HG03469 (cell line): Measurements from ENCODE around the gene NPAS1.
"Not testable (repeated sequence)": the region's sequence is repeated elsewhere in the genome, so short reads cannot be mapped to it uniquely, and the experiment has no call there.

Experiments used
- ATAC-seq: cut with Tn5 transposase; IDR thresholded peaks from one replicate; pipeline ENCODE4 v1.9.1; 2021; ENCODE audit warnings: mild to moderate bottlenecking, moderate library complexity, moderate number of reproducible peaks; ENCODE audit not compliant: unreplicated experiment

The NPAS1 gene

DNA sequence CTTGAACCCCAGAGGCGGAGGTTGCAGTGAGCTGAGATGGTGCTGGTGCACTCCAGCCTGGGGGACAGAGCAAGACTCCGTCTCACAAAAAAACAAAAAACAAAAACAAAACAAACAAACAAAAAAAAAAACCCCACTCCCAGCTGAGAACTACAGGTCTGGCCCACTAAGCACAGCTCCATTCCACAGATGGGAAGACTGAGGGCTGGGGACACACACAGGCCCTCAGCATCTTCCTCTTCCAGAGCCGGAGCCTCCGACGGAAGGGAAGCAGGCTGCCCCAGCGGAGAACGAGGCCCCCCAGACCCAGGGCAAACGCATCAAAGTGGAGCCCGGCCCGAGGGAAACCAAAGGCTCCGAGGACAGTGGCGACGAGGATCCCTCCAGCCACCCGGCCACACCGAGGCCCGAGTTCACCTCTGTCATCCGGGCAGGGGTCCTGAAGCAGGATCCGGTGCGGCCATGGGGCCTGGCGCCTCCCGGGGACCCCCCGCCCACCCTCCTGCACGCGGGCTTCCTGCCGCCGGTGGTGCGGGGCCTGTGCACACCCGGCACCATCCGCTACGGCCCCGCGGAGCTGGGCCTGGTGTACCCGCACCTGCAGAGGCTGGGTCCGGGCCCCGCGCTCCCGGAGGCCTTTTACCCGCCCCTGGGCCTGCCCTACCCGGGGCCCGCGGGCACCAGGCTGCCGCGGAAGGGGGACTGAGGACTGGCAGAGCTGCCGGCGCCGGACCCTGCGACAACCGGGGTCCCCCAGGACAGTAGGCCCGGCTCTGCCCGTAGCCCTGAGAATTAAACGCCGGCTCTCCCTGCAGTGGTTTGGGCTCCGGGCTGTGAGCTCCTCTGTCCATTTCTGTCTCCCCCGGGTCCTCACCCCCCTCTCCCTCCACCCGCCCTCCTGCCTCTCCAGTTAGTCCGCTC is 25.6 kb downstream of the NPAS1 start:
- no peak for ATAC-seq

GRCh38 chr19:47045867-47046470 is 26.3 kb downstream of the NPAS1 start:
- no peak for ATAC-seq

DNA sequence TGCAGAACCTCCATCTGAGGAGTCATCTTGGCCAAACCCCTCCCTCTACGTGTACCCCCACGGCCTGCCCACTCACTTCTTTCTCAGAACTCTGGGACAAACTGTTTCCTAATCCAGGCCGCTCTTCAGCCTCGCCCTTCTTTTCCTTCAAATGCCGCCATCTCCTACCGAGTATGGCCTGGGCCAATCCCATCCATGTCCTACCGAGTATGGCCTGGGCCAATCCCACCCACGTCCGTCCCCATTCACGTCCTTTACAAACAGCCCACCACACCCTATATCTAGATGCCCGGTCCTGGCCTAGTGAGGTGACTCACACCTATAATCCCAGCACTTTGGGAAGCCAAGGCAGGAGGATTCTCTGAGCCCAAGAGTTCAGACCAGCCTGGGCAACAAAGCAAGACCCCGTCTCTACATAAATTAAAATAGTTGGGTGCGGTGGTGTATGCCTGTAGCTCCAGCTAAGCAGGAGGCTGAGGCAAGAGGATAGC is 27.7 kb downstream of the NPAS1 start:
- ATAC-seq, result no peak

DNA sequence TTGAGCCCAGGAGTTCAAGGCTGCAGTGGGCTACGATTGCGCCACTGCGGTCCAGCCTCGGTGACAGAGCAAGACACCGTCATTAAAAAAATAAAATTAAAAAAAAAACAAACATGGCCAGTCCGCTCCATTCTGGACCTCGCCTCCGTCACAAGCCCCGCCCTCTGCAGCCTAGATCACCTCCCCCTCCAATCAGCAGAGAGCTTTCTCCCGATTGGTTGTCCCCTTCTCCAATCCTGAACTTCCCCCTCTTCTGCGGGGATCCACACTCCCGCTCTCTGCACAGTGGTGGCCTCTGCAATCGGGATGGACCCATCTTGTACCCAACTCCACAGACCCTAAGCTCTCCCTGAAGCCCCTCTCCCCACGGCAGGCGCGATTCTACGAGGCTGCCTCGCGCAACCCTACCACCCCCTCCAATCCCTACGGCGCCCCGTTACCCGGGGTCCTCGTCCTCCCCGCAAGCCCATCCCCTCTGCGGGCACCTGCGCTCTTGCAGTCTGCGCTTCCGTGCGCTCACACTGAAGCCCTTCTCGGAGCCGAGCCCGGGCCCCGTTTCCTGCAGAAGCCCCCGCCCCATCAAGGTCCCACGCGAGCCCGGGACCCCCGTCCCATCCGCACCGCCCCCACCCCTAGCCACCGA is 28.2 kb downstream of the NPAS1 start:
- peak; percentile 6 for ATAC-seq

- no peak for ATAC-seq
Measured at GRCh38 chr19:47049307-47049700, 29.7 kb downstream of the NPAS1 start.

GRCh38 chr19:47050562-47050961 is 30.9 kb downstream of the NPAS1 start:
- not testable (repeated sequence) for ATAC-seq

- ATAC-seq, result no peak
Measured at GRCh38 chr19:47056411-47056810, 36.8 kb downstream of the NPAS1 start.

GRCh38 chr19:47057328-47057727 is 37.7 kb downstream of the NPAS1 start:
- no peak for ATAC-seq

GRCh38 chr19:47058621-47059022 is 39.0 kb downstream of the NPAS1 start:
- ATAC-seq, result no peak

- ATAC-seq, result no peak
Measured at GRCh38 chr19:47063874-47064273, 44.2 kb downstream of the NPAS1 start.

- no peak for ATAC-seq
Measured at GRCh38 chr19:47065242-47065641, 45.6 kb downstream of the NPAS1 start.

DNA sequence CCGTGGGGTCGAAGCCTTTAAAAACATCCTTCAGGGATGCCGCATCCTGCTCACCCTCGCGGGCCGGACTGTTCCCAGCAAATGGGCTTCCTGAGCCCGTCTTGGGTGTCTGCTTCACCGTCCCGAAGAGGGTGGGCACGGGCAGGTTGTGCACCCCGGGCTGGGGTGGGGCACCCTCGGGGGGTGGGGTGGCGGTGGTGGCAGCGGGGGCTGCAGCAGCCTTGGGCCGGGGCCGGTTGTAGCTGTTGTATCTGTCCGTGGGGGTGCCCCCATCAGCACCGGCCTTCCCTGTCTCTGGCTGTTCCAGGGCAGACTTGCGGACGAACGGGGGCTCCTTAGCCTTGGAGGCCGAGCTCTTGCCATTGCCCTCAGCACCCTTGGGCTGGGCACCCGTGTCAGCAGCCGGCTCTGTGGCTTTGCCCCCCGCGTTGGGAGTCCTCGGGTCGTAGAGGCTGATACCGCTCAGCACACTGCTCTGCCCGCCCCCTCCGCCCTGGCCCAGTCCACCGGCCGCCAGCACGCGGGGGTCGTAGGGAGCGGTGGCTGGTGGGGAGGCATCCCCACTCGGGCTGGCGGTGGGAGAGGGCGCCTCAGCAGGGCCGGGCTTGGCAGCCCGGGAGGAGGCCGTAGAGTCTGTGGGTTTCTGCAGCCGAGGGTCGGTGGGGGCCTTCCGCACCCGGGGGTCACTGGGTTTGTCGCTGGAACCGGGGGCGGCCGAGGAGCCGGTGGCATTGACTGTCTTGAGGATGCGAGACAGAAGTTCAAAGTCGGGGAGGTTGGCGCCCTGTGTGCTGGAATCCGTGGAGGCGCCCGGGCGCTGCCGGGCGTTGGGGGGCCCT is 47.0 kb downstream of the NPAS1 start:
- ATAC-seq, result no peak

GRCh38 chr19:47067215-47067847 is 47.7 kb downstream of the NPAS1 start:
- no peak for ATAC-seq

- no peak for ATAC-seq
Measured at GRCh38 chr19:47068246-47068645, 48.6 kb downstream of the NPAS1 start.

DNA sequence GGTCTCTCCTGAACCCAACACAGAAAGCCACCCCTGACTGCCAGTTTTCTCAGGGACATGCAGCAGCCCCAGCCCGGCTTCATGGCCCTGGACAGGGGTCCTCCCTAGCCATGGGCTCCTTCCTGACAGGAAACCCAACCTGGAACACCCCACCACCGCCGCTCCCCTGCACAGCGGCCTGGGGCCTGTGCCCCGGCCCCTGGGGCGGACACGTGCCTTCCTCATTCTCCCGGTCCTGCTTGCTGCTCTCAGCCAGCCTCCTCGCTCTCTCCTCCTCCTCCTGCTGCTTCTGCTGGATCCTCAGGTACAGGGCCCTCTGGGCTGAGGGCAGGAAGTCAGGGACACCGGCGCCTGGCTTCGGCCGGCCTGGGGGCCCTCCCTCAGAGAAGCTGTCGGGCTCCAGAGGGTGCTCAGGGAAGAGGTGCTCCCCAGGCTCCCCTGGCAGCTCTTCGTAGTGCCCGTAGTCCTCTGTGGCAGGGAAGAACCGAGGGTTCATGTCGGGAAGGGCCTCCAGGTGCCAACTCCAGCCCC is 49.3 kb downstream of the NPAS1 start:
- no peak for ATAC-seq

- no peak for ATAC-seq
Measured at GRCh38 chr19:47069795-47070194, 50.2 kb downstream of the NPAS1 start.

GRCh38 chr19:47070756-47071155 is 51.1 kb downstream of the NPAS1 start:
- no peak for ATAC-seq

GRCh38 chr19:47071731-47072130 is 52.1 kb downstream of the NPAS1 start:
- ATAC-seq, result no peak

DNA sequence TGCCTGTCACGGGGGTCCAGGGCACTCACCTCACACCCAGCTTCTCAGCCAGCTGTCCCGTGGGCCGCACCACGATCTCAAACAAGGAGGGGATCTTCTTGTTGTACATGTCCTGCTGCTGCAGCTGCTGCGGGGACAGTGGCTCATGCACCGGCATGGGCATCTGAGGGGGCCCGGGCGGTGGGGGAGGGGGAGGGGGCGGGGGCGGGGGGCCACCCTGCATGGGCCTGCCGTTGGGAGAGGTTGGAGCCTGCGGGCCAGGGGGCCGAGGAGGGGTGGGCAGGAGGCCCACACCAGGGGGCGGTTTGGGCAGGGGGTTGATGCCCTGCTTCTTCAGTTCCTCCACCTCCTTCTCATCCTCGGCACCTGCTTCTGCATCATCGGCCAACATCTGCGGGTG is 52.7 kb downstream of the NPAS1 start:
- no peak for ATAC-seq

GRCh38 chr19:47073574-47073973 is 53.9 kb downstream of the NPAS1 start:
- no peak for ATAC-seq
